NCI-H526 (cell line): ENCODE data around the gene COMMD1.
"Not testable (repeated sequence)": the region's sequence is repeated elsewhere in the genome, so short reads cannot be mapped to it uniquely, and the experiment has no call there.

Experiments
- DNase-seq, 2 experiments: peaks; one replicate each; lab custom pipeline; 2025; lab: John Stamatoyannopoulos, UW

The COMMD1 gene

DNA sequence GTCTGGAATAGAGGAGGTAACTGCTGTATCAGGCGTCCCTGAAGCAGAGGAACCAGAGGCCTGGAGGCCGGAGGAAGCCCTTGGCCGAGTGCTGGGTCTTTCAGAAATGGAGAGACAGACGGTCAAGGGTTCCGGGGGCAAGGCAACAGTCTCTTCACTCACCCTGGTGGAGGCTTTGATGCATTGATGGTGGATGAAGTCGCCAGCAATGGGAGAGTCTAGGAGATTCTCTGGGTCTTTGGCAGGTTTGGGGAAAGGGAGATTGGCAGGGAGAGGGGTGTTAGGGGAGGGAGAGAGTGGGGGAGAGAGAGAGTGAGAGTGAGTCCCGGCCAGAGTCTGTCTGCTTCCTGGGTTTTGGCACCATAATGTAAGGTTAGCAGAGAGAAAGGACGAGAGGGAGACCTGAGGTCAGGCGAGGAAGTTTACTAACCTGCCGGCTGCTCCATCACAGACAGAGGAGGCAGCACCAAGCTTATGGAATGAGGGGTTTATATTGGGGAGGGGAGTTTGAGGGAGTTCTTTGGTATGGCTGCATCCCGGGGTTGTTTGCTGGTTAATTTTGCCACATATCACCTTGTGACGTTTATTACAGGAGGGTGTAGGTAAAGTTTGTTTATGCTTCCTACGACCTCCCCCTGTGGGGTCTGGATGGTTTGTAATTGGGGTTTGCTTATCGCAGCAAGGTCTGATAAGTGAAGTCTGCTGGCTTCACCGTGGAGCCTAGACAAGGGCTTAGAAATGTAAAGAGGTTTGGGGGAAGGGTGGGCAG is 19.6 kb downstream of the COMMD1 start:
- DNase-seq: no peak

DNA sequence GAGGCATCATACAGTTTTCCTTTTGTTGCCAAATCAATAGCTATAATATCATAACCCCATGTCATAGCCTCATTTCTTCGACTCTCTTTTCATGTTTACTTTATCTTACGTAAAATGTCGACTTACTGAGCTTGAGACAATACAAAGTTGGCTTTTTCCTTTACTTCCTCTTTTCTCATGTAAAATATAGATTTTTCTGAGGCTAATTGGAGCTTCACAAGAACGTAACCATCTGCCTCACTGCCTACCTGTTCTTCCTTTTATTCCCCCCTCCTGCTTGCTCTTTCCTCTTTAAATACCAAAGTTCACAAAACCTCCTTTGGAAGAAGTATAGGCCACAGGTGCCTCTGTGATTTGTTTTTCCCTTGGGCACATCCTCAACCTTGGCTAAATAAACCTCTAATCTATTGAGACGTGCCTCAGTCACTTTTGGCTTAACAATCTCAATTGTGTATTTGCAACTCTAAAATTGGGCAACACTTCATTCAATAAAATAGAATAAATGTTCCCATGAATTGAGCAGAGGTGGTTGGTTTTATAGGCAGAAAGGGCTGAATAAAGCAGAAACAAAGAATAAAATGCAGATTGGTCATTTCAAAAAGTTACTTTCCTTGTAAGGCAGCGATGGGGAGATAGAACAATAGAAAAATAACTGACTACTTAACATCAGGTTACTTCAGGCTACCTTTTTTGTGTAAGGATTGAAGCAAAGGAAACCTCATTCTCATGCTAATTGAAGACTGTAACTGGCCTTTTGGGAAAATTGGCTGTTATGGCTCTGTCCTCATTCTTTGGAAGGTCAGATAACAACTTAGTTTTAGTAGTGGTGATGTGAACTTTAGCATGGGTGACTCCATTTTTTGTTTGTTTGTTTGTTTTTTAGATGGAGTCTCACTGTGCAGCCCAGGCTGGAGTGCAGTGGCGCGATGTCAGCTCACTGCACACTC is 21.3 kb downstream of the COMMD1 start:
- no peak for DNase-seq

GRCh38 chr2:61928826-61929461 is 23.5 kb downstream of the COMMD1 start:
- no peak for DNase-seq

DNA sequence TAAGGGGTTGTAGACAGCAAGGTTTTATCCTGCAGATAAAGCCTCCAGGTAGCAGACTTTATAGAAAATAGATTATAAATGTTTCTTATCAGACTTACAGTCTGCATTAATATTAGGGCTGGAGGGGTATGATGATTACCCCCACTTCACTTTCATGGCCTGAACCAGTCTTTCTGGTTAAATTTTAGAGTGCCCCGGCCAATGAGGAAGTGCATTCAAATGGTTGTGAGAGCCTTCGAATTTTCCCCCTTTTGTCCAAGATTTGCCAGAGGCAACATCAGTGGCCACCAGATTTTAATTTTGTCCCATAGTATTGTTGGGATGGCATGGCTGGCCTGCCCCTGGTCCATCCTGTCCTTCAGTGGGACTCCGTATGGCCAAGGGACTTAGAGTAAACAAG is 31.6 kb downstream of the COMMD1 start:
- DNase-seq: no peak

DNA sequence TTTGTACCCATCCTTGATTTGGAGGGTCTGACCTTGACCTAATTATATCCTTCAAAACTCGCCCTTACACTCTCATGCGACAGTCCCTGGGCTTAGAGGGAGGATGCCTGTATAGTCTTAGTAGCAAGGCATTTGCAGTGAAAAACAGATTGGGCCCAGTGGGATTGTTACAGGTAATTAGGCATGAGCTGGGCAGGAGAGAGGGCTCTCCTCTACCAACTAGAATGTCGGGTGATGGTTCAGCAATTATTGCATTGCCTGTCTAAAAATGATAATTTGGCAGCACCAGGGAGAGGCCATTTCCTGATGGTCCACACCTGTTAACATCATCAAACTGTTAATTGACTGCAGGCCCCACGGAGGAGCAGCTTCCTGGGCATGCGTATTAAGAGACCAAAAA is 32.4 kb downstream of the COMMD1 start:
- DNase-seq: no peak

DNA sequence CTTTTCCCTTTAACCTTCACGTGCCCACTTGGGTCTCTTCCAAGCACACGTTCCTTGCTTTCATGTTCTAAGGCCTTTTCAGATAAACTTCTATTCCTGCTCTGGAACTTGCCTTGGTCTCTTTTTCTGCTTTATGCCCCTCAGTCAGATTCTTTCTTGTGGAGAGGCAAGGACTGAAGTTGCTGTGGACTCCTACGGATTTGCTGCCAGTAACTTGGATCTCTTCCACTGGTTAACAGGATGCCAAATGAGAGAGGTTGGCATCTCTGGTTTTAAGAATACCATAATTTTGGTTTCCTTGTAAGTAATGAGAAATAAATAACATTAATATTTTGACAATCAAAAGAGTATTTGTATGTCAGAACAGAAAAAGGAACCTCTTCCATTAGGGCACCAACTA is 33.0 kb downstream of the COMMD1 start:
- DNase-seq: no peak

- DNase-seq: no peak
Observed at GRCh38 chr2:61943251-61943650, 37.8 kb downstream of the COMMD1 start.

DNA sequence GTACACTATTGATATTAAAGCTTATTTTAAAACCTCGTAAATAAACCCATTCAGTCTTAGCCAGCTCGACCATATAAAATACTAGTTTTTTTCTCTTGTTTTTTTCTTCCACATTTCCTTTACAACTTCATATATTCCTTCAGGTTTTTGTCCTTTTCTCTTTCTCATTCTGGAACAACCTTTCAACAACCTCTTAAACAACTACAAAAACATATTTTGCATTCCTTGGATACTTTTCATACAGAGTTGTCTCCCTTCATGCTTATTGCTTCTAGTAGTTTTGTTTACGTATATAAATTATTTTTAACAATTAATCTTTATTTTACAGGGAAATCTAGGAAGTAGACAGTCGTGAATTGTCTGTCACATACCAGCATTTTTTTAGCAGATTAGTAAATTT is 41.2 kb downstream of the COMMD1 start:
- DNase-seq: no peak

DNA sequence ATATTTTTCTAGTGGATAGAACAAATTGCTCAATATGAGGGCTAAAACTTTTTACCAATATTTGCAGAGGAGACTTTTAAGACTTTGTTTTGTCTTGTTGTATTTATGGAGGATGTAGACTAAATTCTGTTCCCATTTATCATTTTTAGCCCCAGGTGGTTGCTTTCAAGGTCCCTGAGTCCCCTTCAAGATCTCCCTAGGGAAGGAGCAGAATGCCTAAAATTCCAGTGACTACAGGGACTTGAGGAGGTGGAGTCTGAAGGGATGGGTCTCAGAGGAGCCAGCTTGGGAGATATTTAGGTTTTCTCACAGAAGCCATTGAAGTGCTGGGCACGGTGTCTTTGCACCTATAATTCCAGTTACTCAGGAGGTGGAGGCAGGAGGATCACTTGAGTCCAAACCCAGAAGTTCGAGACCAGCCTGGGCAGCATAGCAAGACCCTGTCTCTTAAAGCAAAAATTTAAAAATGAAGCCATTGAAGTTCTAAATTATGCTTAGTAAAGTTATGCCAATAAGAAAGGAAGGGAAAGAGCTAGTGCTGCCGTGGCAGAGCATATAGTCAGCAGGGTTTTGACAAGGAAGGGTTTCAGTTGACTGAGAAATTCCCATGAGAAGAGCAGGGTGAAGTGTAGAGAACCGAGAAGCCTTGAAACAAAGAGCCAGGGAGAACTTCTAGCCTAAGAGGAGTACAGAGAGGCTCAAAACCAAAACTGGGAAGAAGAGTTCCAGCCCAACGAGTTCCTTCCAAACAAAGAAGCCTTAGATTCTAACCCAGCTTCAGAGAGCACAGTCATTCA is 43.4 kb downstream of the COMMD1 start:
- no peak for DNase-seq

- DNase-seq: no peak
Observed at GRCh38 chr2:61949458-61949713, 43.9 kb downstream of the COMMD1 start.

- DNase-seq: no peak
Observed at GRCh38 chr2:61949714-61950560, 44.5 kb downstream of the COMMD1 start.

DNA sequence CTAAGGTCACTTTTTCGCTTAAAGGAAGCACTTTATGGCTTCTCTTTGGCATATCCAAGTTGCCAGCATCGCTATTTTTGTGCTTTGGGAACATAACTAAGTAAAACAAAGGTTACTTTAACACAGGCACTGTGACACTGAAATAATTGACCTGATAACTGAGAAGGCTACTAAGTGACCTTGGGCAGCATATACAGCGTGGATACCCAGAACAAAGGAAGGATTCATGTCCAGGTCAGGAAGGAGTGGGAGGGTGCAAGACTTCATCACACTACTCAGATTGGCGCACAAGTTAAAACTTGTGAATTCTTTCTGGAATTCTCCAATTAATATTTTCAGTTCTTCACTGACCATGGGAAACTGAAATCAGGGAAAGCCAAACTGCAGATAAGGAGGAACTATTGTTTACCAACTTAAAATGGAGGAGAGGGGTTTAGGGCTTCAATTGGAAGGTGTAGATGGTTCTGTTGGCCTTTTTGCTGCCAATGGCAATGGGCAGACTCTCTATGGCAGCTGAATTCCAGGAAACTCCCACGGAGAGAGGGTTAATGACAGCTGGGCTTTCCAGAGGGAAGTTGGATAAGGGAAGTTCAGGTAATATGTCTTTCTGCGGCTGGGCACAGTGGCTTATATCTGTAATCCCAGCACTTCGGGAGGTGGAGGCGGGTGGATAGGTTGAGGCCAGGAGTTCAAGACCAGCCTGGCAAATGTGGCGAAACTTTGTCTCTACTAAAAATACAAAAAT is 45.3 kb downstream of the COMMD1 start:
- no peak for DNase-seq

DNA sequence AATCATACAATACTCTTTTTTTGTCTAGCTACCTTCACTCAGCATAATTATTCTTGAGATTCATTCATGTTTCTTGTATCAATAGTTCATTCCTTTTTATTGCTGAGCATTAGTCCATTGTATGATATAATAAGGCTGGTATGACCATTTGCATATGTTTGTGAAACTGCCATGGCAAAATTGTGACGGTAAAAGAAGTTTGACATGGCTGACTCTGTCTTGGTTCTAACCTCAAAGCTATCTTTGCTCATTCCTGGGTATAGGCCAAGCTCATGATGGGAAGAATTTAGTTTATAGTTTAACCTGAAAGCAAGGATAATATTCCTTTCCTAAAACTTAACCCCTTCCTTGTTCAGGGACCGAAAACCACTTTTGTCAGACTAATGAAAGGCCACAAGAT is 46.4 kb downstream of the COMMD1 start:
- DNase-seq: no peak

GRCh38 chr2:61952288-61952687 is 46.8 kb downstream of the COMMD1 start:
- DNase-seq: no peak

DNA sequence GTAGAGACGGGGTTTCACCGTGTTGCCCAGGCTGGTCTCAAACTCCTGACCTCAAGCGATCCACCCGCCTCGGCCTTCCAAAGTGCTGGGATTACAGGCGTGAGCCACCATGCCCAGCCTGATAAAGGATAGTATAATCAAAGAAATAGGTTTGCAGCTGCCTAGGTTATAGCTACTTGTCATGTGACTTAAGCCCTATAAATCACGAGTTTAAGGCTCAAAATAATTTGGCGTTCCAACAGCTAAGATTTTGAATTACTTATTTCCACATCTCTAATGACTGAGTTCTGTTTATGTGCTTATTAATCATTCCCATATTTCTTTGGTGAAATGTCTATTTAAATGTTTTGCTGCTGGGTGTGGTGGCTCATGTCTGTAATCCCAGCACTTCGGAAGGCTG is 49.4 kb downstream of the COMMD1 start:
- DNase-seq: not testable (repeated sequence)

GRCh38 chr2:61959381-61960293 is 54.2 kb downstream of the COMMD1 start:
- DNase-seq: no peak

DNA sequence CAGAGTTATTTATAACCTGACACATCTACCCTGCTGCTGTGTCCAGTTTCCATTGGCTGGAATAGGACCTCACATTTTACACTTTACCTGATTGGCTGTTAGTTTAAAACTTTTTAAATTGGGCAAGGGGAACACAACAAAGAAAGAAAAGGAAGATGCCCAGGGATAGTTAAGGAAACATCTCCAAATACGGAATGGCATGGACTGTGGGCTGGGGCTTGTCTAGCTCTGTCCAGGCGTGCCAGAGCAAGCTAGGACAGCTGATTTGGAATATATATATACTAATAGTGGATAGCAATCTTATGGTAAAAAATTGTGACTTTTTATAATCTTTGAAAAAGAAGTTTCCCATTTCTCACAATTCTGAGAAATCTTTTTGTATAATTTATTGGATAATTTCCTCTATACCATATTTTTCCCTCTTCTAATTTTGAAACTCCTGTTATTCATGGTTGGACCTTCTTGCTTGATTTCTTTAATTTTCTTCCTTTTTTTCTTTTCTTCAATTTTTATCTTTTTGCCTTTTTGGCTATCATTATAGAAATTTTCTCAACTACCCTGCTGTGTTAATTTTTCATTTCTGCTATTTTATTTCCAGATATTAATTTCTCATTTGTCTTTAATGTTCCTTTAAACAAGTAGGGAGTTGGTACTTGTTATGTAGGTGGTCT is 55.9 kb downstream of the COMMD1 start:
- DNase-seq: no peak

GRCh38 chr2:61962095-61962984 is 56.9 kb downstream of the COMMD1 start:
- DNase-seq: no peak
